ENCODE results near the gene TRABD.
"Not testable (repeated sequence)": the region's sequence is repeated elsewhere in the genome, so short reads cannot be mapped to it uniquely, and the experiment has no call there.

Gene TRABD

GRCh38 chr22:50161508-50162390 is 24.0 kb upstream of the TRABD start:
- Histone ChIP-seq H3K4me1 (ENCODE audit: low read depth, poor library complexity, severe bottlenecking) (no peaks in the 10 kb centered on the region), H3K36me3 (ENCODE audit: insufficient read depth) (no peaks in the 10 kb centered on the region), H2AFZ (ENCODE audit: low read depth) (no peak overlapping the region), H3K27ac (no peak overlapping the region), H4K20me1 (ENCODE audit: insufficient read depth) (no peaks in the 10 kb centered on the region), H3K4me3 (IDR thresholded peaks at IDR 0.05; ENCODE audit: insufficient read depth, low read depth, low read length) (no peak overlapping the region), H3K79me2 (ENCODE audit: insufficient read depth, low read depth) (no peaks in the 10 kb centered on the region), H3K9ac (no peak overlapping the region), H3K4me2 (no peak overlapping the region), H3K27me3 (ENCODE audit: insufficient read depth, low read depth) (no peaks in the 10 kb centered on the region)
- TF ChIP-seq, protein P1, sequence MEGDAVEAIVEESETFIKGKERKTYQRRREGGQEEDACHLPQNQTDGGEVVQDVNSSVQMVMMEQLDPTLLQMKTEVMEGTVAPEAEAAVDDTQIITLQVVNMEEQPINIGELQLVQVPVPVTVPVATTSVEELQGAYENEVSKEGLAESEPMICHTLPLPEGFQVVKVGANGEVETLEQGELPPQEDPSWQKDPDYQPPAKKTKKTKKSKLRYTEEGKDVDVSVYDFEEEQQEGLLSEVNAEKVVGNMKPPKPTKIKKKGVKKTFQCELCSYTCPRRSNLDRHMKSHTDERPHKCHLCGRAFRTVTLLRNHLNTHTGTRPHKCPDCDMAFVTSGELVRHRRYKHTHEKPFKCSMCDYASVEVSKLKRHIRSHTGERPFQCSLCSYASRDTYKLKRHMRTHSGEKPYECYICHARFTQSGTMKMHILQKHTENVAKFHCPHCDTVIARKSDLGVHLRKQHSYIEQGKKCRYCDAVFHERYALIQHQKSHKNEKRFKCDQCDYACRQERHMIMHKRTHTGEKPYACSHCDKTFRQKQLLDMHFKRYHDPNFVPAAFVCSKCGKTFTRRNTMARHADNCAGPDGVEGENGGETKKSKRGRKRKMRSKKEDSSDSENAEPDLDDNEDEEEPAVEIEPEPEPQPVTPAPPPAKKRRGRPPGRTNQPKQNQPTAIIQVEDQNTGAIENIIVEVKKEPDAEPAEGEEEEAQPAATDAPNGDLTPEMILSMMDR (conservative IDR thresholded peaks at IDR 0.05; ENCODE audit: low read depth, low read length), result no peak

DNA sequence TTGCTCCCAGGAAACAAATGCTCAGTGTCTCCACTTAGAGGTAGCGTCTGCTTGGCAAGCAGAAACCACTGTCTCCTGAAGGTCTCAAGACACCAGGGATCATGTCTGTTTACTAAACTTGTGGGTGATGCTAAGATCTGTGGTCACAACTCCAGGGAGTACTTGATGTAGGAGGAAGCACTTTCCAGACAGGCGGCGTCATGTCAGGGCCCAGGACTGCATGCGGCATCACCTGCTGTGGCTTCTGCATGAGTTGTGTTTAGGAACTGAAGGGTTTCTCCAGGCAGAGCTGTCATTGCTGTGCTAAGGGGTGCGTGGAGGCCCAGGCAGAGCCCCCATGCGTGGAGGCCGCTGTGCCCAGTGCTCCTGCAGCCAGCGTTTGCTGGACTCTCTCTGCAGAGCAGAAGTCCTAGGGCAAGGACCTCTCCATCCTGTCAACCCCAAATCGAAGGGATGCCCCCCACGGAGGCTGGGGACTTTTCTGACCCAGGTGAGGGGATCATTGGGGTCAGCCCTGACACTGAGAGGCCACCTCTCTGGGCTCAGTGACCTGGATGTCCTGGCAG is 23.2 kb upstream of the TRABD start:
- Histone ChIP-seq H2AFZ (ENCODE audit: low read depth) (no peak overlapping the region), H3K9ac (no peak overlapping the region), H3K4me2 (no peak overlapping the region), H3K79me2 (ENCODE audit: insufficient read depth, low read depth) (no peaks in the 10 kb centered on the region), H4K20me1 (ENCODE audit: insufficient read depth) (no peaks in the 10 kb centered on the region), H3K36me3 (ENCODE audit: insufficient read depth) (no peaks in the 10 kb centered on the region), H3K4me3 (IDR thresholded peaks at IDR 0.05; ENCODE audit: insufficient read depth, low read depth, low read length) (no peak overlapping the region), H3K27me3 (ENCODE audit: insufficient read depth, low read depth) (no peaks in the 10 kb centered on the region), H3K27ac (no peak overlapping the region), H3K4me1 (ENCODE audit: low read depth, poor library complexity, severe bottlenecking) (no peaks in the 10 kb centered on the region)
- TF ChIP-seq, protein P1 (conservative IDR thresholded peaks at IDR 0.05; ENCODE audit: low read depth, low read length), result no peak

- H3K9ac ChIP-seq, result no peak overlapping the region
- no peaks in the 10 kb centered on the region for H3K27me3 ChIP-seq (ENCODE audit: insufficient read depth, low read depth)
- H3K27ac ChIP-seq, result no peak overlapping the region
- no peak overlapping the region for H3K4me2 ChIP-seq
- no peaks in the 10 kb centered on the region for H3K36me3 ChIP-seq (ENCODE audit: insufficient read depth)
- H3K4me3 ChIP-seq (IDR thresholded peaks at IDR 0.05; ENCODE audit: insufficient read depth, low read depth, low read length), result no peak overlapping the region
- no peak overlapping the region for H2AFZ ChIP-seq (ENCODE audit: low read depth)
- H3K79me2 ChIP-seq (ENCODE audit: insufficient read depth, low read depth), result no peaks in the 10 kb centered on the region
- no peaks in the 10 kb centered on the region for H4K20me1 ChIP-seq (ENCODE audit: insufficient read depth)
- TF ChIP-seq, protein P1 (conservative IDR thresholded peaks at IDR 0.05; ENCODE audit: low read depth, low read length), result no peak
- no peaks in the 10 kb centered on the region for H3K4me1 ChIP-seq (ENCODE audit: low read depth, poor library complexity, severe bottlenecking)
These were observed 20.1 kb upstream of the TRABD start for GRCh38 chr22:50165436-50166123.

DNA sequence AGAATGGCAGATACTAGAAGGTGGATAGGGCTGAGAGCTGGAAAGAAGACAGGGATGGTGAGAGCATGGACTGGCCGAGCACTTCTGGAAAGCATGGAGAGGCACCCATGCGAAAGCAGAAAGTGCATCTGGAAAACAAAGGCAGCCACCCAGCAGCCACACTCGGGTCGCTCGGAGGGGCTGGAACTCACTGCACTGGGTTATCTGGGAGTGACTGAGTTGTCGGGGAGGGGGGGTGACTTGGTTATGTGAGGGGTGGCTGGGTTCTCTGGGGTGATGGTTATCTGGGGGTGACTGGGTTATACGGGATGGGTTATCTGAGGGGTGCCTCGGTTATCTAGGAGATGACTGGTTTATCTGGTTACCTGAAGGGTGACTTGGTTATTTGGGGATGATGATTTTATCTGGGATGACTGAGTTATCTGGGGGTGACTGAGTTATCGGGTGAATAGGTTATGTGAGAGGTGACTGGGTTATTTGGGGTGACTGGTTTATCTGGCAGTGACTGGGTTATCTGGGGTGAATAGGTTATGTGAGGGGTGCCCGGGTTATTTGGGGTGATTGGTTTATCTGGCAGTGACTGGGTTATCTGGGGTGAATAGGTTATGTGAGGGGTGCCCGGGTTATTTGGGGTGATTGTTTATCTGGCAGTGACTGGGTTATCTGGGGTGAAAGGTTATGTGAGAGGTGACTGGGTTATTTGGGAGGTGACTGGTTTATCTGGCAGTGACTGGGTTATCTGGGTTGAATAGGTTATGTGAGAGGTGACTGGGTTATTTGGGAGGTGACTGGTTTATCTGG is 17.8 kb upstream of the TRABD start:
- TF ChIP-seq, protein P1 (conservative IDR thresholded peaks at IDR 0.05; ENCODE audit: low read depth, low read length), result no peak
- H3K79me2 ChIP-seq (ENCODE audit: insufficient read depth, low read depth), result no peaks in the 10 kb centered on the region
- no peak overlapping the region for H3K27ac ChIP-seq
- H3K27me3 ChIP-seq (ENCODE audit: insufficient read depth, low read depth), result no peaks in the 10 kb centered on the region
- no peak overlapping the region for H3K9ac ChIP-seq
- no peaks in the 10 kb centered on the region for H4K20me1 ChIP-seq (ENCODE audit: insufficient read depth)
- no peak overlapping the region for H2AFZ ChIP-seq (ENCODE audit: low read depth)
- no peak overlapping the region for H3K4me3 ChIP-seq (IDR thresholded peaks at IDR 0.05; ENCODE audit: insufficient read depth, low read depth, low read length)
- no peak overlapping the region for H3K4me2 ChIP-seq
- no peaks in the 10 kb centered on the region for H3K36me3 ChIP-seq (ENCODE audit: insufficient read depth)
- H3K4me1 ChIP-seq (ENCODE audit: low read depth, poor library complexity, severe bottlenecking), result no peaks in the 10 kb centered on the region

GRCh38 chr22:50168490-50169180 is 17.1 kb upstream of the TRABD start:
- not testable (repeated sequence) for H3K4me1 ChIP-seq (ENCODE audit: low read depth, poor library complexity, severe bottlenecking); H3K79me2 ChIP-seq (ENCODE audit: insufficient read depth, low read depth); H3K9ac ChIP-seq; H3K36me3 ChIP-seq (ENCODE audit: insufficient read depth); H4K20me1 ChIP-seq (ENCODE audit: insufficient read depth); H3K27me3 ChIP-seq (ENCODE audit: insufficient read depth, low read depth); H3K4me2 ChIP-seq; H3K27ac ChIP-seq; H3K4me3 ChIP-seq (IDR thresholded peaks at IDR 0.05; ENCODE audit: insufficient read depth, low read depth, low read length); H2AFZ ChIP-seq (ENCODE audit: low read depth)
